RPMI8226 (cell line): Measurements from ENCODE around the gene GRK1.

Source experiments
- DNase-seq: peaks from one replicate; pipeline ENCODE4 v3.0.0-alpha.2; 2015

Gene GRK1

GRCh38 chr13:113731192-113732175, 64.5 kb downstream of the GRK1 start:
- DNase-seq: no peak

- peak; percentile 59 for DNase-seq
These were observed 65.3 kb downstream of the GRK1 start for GRCh38 chr13:113732176-113732960.

GRCh38 chr13:113732961-113733950, 66.2 kb downstream of the GRK1 start:
- DNase-seq: no peak

DNA sequence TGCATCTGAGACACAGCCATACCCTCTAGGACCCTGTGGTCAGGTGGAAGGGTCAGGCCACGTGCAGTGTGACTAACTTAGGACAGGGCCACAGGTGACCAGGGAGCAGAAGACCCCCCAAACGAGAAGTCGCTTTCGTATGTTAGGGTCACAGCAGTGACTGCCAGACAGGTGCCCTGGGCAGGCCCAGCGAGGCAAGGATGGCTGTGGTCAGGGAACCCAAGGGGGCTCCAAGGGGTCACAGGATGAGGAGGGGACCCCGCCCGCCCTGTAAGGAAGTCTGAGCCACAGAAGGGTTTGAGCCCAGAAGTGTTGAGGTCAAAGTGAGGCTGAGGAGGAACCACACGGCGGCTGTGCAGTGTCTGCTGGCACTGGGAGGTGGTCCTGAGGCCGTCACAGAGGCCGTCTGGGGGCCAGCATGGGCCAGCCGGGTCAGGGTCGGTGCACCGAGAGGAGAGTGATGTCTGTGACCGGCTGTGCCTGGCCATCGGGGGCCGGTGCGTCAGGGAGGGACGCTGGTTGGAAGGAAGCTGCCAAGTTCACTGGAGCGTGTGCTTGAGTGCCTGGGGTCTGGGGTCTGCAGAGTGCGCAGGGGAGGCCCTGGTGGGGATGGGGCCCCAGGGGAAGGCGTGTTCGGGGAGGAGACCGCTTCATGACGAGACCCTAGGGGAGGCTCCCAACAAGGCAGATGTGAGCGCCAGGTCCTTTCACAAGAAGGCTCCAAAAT, 67.2 kb downstream of the GRK1 start:
- DNase-seq: no peak

DNA sequence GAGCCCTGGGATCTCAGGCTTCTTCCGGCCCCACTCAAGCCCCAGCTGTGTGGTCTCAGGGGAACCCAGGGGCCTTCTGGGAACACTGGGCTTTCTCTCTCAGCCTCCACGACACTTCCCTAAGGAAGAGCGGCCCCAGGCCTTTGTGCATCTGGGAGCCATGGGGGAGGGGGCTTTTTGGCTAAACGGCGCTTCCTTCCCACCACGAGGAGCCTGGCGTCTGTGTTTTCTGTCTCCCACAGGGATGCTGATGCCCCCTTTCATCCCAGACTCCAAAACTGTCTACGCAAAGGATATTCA, 67.8 kb downstream of the GRK1 start:
- no peak for DNase-seq

DNA sequence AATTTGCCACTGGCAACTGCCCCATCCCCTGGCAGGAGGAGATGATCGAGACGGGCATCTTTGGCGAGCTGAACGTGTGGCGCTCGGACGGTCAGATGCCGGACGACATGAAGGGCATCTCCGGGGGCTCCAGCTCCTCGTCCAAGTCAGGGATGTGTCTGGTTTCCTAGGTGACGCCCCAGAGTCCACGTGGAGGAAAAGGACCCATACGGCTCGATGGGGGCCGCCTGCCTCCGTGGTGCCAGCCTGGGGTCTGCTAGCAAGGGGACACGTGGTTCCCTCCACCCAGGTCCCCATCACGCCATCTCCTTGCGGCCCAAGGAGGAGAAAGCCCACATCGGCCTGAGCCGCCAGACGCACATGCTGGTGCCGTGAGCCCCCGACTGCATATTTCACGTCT, 68.2 kb downstream of the GRK1 start:
- no peak for DNase-seq

GRCh38 chr13:113735750-113736149, 68.7 kb downstream of the GRK1 start:
- no peak for DNase-seq

DNA sequence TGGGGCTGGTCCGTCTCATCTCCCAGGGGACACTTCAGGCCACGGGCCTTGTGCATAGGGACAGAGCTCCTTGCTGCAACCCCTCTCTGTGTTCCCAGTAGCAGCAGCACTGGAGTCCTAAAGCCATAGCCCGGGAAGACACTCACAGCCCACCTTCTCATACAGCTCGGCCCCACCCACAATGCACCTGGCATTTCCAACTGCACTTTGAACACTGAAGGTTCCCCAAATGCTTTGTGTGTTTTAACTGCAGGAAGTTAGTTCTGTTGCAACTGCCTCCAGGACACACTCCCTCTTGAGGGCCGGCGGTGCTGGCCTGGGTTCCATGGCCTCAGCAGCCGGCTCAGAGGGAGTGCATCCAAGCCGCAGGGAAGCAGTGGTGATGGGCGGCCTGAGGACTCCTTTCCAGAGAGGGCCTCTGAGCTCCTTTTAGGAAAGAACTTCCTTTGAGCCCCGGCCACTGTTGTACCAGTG, 69.3 kb downstream of the GRK1 start:
- DNase-seq: no peak

DNA sequence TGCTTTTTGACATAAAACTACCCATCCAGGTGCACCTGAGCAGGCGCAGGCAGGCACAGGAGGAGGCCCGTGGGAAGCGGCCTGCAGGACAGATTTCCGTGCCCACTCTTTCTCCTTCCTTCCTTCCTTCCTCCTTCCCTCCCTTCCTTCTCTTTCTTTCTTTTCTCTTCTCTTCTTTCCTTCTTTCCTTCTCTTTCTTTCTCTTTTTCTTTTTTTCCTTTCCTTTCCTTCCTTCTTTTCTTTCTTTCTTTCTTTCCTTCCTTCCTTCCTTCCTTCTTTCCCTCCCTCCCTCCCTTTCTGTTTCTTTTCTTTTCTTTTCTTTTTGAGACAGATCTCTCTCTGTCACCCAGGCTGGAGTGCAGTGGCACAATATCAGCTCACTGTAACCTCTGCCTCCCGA, 70.8 kb downstream of the GRK1 start:
- no peak for DNase-seq

DNA sequence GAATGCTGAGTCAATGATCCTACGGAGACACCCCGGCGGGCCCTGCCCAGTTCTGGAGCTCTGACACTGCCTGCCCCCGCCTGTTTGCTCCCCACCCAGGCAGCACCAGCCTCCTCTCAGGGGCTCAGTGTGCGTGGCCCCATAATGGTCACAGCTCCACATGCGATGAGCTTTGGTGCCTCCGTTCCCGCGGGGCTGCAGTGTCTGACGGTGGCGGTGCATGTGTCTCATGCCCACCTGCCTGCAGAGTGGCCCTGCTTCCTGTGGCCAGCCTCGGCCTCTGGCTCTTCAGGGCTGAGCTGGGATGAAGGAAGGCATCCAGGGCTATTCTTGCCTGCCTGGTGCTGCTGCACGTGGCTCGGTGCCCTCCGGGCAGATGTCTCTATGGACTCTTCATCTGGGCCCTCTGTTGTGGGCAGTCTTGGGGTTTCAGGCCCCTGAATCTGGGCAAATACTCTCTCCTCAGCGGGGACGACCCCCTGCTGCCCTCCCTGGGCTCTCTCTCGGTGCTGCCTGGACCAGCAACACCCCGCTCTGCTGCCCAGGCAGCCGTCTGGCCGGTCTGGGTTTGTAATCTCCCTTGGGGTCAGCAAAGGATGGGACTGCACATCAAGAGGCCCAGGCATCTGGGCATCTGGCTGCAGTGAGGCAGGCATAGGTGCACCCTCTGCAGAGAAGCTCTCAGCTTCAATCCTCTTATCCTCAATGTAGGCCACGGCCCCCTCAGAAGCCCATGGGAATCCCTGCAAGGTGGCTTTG, 72.7 kb downstream of the GRK1 start:
- DNase-seq: no peak

- DNase-seq: no peak
These were observed 73.2 kb downstream of the GRK1 start for GRCh38 chr13:113740286-113740556.

GRCh38 chr13:113740661-113741060, 73.6 kb downstream of the GRK1 start:
- DNase-seq: no peak

DNA sequence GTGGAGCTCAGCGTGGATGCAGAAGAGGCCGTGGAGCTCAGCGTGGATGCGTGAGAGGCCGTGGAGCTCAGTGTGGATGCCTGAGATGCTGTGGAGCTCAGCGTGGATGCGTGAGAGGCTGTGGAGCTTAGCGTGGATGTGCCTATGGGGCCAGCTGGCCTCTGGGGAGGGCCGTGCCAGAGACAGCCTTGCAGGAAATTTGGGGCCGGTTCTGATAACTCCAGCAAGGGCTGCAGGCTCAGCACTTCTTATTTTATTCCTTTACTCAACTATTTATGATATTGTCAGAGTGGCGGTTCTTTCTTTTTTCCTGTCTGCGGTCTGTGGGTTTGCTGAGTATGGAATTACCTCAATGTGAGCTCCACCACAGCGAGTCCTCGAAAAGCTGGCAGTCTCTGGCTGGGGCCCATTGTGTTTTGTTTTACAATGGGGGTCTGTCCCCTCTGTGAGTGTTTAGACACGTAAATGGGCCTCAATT, 74.2 kb downstream of the GRK1 start:
- DNase-seq: peak; percentile 90

DNA sequence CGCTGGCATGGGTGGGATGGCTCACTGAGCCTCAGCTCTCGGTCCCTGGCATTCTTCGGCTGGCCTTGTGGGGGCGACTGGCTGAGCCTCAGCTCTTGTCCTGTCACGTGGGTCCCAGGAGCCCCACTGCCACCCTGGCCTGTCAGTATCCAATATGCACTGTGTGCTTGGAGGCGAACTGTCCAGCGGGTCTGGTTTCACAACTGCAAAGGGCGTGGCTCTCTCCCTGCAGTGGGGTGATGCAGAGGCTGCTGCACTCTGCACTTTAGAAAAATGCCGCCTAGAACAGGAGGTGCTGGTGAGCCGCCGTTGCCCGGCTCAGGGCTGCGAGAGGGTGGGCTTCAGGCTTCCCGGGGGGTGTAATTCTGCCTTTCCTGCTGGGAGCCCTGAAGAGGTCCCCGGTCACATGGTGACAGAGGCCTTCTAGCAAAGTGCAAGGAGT, 75.0 kb downstream of the GRK1 start:
- DNase-seq: peak; percentile 92

DNA sequence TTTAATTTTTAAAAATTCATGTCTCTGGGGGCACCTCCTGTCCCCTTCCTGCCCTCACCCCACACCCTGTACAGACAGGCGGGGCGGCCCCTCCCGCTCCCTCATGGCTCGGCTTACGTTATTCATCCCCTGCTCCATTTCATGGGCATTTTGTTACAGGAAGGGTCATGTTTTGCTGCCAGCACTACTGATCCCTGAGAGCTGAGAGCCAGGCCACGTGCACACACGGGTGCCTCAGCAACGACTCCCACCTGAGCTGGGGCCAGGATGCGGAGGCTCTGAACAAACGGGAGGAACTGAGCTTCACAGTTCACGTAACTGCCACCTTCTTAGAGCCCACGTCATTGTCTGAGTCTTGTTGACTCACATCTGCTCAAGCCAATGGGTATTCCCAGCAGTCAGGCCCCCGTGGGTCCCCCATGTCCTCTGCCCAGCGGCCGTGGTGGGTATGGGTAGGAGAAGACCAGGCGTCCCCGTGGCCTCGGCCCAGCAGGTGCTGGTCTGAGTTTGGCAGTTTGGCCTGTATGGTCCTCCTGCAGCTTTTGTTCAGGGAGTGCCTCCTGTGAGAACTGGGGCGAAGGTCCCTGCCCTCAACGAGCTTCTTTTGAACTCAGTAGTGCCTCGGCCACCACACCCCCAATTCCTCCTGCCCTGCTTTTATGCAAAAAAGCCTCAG, 75.6 kb downstream of the GRK1 start:
- peak; percentile 61 for DNase-seq

GRCh38 chr13:113743366-113744195, 76.6 kb downstream of the GRK1 start:
- no peak for DNase-seq

GRCh38 chr13:113744197-113745000, 77.4 kb downstream of the GRK1 start:
- DNase-seq: peak; percentile 40

GRCh38 chr13:113745059-113745458, 78.0 kb downstream of the GRK1 start:
- no peak for DNase-seq
